MM.1S (cell line): ENCODE measurements around the gene MAL.

ENCODE experiments used
- DNase-seq: peaks from one replicate; pipeline ENCODE4 v3.0.0-alpha.2; 2015
- H2AFZ ChIP-seq: fragments of 300-600 bp; sonication (generic); 2 replicates; pipeline ENCODE4 v1.6.0; 2016; ENCODE audit warnings: antibody characterized with exemption, low read length
- H3F3A ChIP-seq: fragments of 300-600 bp; sonication (generic); 2 replicates; pipeline ENCODE4 v1.6.1; 2016; ENCODE audit warnings: mild to moderate bottlenecking, antibody characterized with exemption, low read length, moderate library complexity, mixed read lengths; ENCODE audit not compliant: insufficient read depth
- H3K27ac ChIP-seq: fragments of 300-600 bp; sonication (generic); 2 replicates; pipeline ENCODE4 v1.5.1; 2016; ENCODE audit warnings: mild to moderate bottlenecking, low read length
- H3K27me3 ChIP-seq: fragments of 300-600 bp; sonication (generic); replicated peaks from 2 replicates; pipeline ENCODE4 v1.6.0; 2016; ENCODE audit warnings: low read length; ENCODE audit not compliant: insufficient read depth
- H3K36me3 ChIP-seq: fragments of 300-600 bp; sonication (generic); replicated peaks from 2 replicates; pipeline ENCODE4 v1.6.1; 2016; ENCODE audit warnings: mild to moderate bottlenecking, low read length, mixed read lengths; ENCODE audit not compliant: insufficient read depth
- H3K4me1 ChIP-seq: fragments of 300-600 bp; sonication (generic); 2 replicates; pipeline ENCODE4 v1.6.1; 2016; ENCODE audit warnings: low read length, mixed read lengths
- H3K4me2 ChIP-seq: fragments of 300-600 bp; sonication (generic); 2 replicates; pipeline ENCODE4 v1.6.0; 2016; ENCODE audit warnings: low read depth, low read length
- H3K4me3 ChIP-seq: fragments of 300-600 bp; sonication (generic); 2 replicates; pipeline ENCODE4 v1.5.1; 2016; ENCODE audit warnings: low read length, mixed read lengths
- H3K79me2 ChIP-seq: fragments of 300-600 bp; sonication (generic); 2 replicates; pipeline ENCODE4 v1.6.1; 2016; ENCODE audit warnings: mixed run types, low read length, mixed read lengths
- H3K9ac ChIP-seq: fragments of 300-600 bp; sonication (generic); 2 replicates; pipeline ENCODE4 v1.6.1; 2016; ENCODE audit warnings: low read length, mixed read lengths
- H3K9me2 ChIP-seq: fragments of 300-600 bp; sonication (generic); replicated peaks from 2 replicates; pipeline ENCODE4 v1.6.1; 2016; ENCODE audit warnings: mild to moderate bottlenecking, low read length, mixed read lengths; ENCODE audit not compliant: insufficient read depth
- H3K9me3 ChIP-seq: fragments of 300-600 bp; sonication (generic); replicated peaks from 2 replicates; pipeline ENCODE4 v1.6.1; 2016; ENCODE audit warnings: mild to moderate bottlenecking, low read length, mixed read lengths; ENCODE audit not compliant: insufficient read depth
- H4K20me1 ChIP-seq: fragments of 300-600 bp; sonication (generic); 2 replicates; pipeline ENCODE4 v1.6.1; 2016; ENCODE audit warnings: mild to moderate bottlenecking, low read length, moderate library complexity, mixed read lengths; ENCODE audit not compliant: insufficient read depth
- CTCF ChIP-seq: fragments of 300-600 bp; sonication (generic); IDR thresholded peaks from 2 replicates; pipeline ENCODE4 v1.5.1; 2016; ENCODE audit warnings: antibody characterized with exemption, low read length, mixed read lengths
- EZH2 ChIP-seq: fragments of 300-600 bp; sonication (generic); optimal IDR thresholded peaks from 2 replicates; pipeline ENCODE3; 2017; ENCODE audit warnings: low read depth, mild to moderate bottlenecking, antibody characterized with exemption, low read length, mixed read lengths
- EZH2phosphoT487 ChIP-seq: fragments of 300-600 bp; sonication (generic); IDR thresholded peaks from 2 replicates; pipeline ENCODE4 v1.6.1; 2018; ENCODE audit warnings: antibody characterized with exemption, low read length

The MAL gene

GRCh38 chr2:95053543-95053942, 28.0 kb downstream of the MAL start:
- TF ChIP-seq EZH2, result no peak
- TF ChIP-seq CTCF, result peak; percentile 37
- H3K27me3 ChIP-seq, result no peaks in the 10 kb centered on the region
- no peaks in the 10 kb centered on the region for H3F3A ChIP-seq
- no peaks in the 10 kb centered on the region for H4K20me1 ChIP-seq
- peaks cover 7% of the 10 kb centered on the region; the same call in 1 of the 2 replicates for H3K4me1 ChIP-seq
- H3K4me2 ChIP-seq, result no peak overlapping the region
- no peak overlapping the region for H3K27ac ChIP-seq
- no peak overlapping the region for H2AFZ ChIP-seq
- H3K9me2 ChIP-seq, result no peaks in the 10 kb centered on the region
- no peaks in the 10 kb centered on the region for H3K9me3 ChIP-seq
- H3K4me3 ChIP-seq, result no peak overlapping the region
- H3K36me3 ChIP-seq, result no peaks in the 10 kb centered on the region
- DNase-seq, result no peak
- H3K9ac ChIP-seq, result no peak overlapping the region
- H3K79me2 ChIP-seq, result no peaks in the 10 kb centered on the region

- Histone ChIP-seq H3K9me2 (no peaks in the 10 kb centered on the region), H3F3A (no peaks in the 10 kb centered on the region), H3K9me3 (no peaks in the 10 kb centered on the region), H3K27me3 (no peaks in the 10 kb centered on the region), H4K20me1 (no peaks in the 10 kb centered on the region), H3K27ac (no peak overlapping the region), H2AFZ (no peak overlapping the region), H3K36me3 (no peaks in the 10 kb centered on the region), H3K9ac (no peak overlapping the region), H3K4me2 (no peak overlapping the region), H3K4me3 (no peak overlapping the region), H3K4me1 (peaks cover 7% of the 10 kb centered on the region; the same call in 1 of the 2 replicates), H3K79me2 (no peaks in the 10 kb centered on the region)
- DNase-seq, result no peak
- TF ChIP-seq EZH2, result no peak
- no peak for TF ChIP-seq CTCF
- no peak for TF ChIP-seq EZH2phosphoT487
Measured at GRCh38 chr2:95054016-95054415, 28.5 kb downstream of the MAL start.

- no peaks in the 10 kb centered on the region for H3K27me3 ChIP-seq
- H3K9me3 ChIP-seq, result no peaks in the 10 kb centered on the region
- H3K4me2 ChIP-seq, result no peak overlapping the region
- TF ChIP-seq EZH2 (no peak), EZH2phosphoT487 (no peak), CTCF (no peak)
- H3K79me2 ChIP-seq, result no peaks in the 10 kb centered on the region
- no peak overlapping the region for H3K9ac ChIP-seq
- H4K20me1 ChIP-seq, result no peaks in the 10 kb centered on the region
- H3K27ac ChIP-seq, result no peak overlapping the region
- no peak overlapping the region for H3K4me3 ChIP-seq
- H3F3A ChIP-seq, result no peaks in the 10 kb centered on the region
- peaks cover 7% of the 10 kb centered on the region; the same call in 1 of the 2 replicates for H3K4me1 ChIP-seq
- no peak for DNase-seq
- no peaks in the 10 kb centered on the region for H3K9me2 ChIP-seq
- no peaks in the 10 kb centered on the region for H3K36me3 ChIP-seq
- H2AFZ ChIP-seq, result no peak overlapping the region
Measured at GRCh38 chr2:95055262-95055661, 29.8 kb downstream of the MAL start.
